Endothelial cell of umbilical vein (primary cell): ENCODE results near the gene C19orf44.

Experiments used
- EZH2 ChIP-seq: IDR thresholded peaks from 2 replicates; pipeline ENCODE4 v1.6.1; 2012; ENCODE audit warnings: borderline replicate concordance, low read depth, mild to moderate bottlenecking, moderate library complexity, low read length, inconsistent platforms; ENCODE audit not compliant: severe bottlenecking
- JUN ChIP-seq: IDR thresholded peaks from 2 replicates; pipeline ENCODE4 v1.6.1; 2011; ENCODE audit warnings: borderline replicate concordance, low read depth; ENCODE audit not compliant: insufficient read length, insufficient read depth
- POLR2A ChIP-seq: IDR thresholded peaks from 2 replicates; pipeline ENCODE4 v1.6.1; 2012; ENCODE audit warnings: low read depth, mild to moderate bottlenecking, control low read depth, low read length
- POLR2AphosphoS5 ChIP-seq: IDR thresholded peaks from 2 replicates; pipeline ENCODE4 v1.6.1; 2012; ENCODE audit warnings: low read depth, mild to moderate bottlenecking, control low read depth, low read length, moderate library complexity; ENCODE audit not compliant: insufficient read depth
- TF ChIP-seq, protein P1 (sequence below), 2 donors: IDR thresholded peaks; 1 replicate in 1 of 2; 2 replicates in 1 of 2; pipeline ENCODE4 v1.5.1; 2011; ENCODE audit warnings: low read length in 2 of 2, mild to moderate bottlenecking in 2 of 2, moderate library complexity in 2 of 2, control low read depth in 1 of 2, inconsistent platforms in 1 of 2, low read depth in 1 of 2; ENCODE audit not compliant: insufficient read depth in 1 of 2; ENCODE audit errors: extremely low read depth in 1 of 2
- TF ChIP-seq, protein P2 (sequence below): IDR thresholded peaks from 2 replicates; pipeline ENCODE4 v1.6.1; 2011; ENCODE audit not compliant: insufficient read depth, insufficient read length

DNA sequence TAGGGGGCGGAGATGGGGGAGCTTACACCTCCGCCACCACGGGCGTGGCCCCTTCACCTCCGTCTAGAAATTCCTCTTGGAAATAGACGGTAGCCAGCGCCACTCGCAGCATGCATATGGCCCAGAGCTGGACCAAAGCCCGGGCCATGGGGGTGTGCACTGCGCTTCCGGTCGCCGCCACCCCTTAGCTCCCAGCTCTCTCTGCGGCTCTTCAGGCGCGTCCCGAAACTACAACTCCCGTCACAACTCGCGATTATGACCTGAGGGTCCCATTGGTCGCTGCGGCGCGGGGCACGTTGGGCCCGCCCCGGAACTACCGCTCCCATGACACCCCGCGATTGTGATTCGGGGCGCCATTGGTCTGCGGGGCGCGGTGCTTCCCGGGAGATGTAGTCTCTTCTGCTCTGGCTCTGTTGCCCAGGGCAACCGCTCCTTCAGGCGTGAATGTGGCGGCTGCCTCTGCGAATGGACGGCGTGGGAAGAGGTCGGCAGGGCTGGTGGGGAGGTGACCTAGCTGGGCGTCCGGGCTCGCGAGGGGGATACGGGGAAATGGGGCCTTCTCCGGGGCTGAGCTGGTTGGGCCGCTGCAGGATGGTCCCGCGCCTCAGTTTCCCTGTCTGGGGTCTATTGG lies at the start of gene C19orf44, which contains the start of gene CALR3:
- no peak for TF ChIP-seq EZH2
- TF ChIP-seq, protein P1, sequence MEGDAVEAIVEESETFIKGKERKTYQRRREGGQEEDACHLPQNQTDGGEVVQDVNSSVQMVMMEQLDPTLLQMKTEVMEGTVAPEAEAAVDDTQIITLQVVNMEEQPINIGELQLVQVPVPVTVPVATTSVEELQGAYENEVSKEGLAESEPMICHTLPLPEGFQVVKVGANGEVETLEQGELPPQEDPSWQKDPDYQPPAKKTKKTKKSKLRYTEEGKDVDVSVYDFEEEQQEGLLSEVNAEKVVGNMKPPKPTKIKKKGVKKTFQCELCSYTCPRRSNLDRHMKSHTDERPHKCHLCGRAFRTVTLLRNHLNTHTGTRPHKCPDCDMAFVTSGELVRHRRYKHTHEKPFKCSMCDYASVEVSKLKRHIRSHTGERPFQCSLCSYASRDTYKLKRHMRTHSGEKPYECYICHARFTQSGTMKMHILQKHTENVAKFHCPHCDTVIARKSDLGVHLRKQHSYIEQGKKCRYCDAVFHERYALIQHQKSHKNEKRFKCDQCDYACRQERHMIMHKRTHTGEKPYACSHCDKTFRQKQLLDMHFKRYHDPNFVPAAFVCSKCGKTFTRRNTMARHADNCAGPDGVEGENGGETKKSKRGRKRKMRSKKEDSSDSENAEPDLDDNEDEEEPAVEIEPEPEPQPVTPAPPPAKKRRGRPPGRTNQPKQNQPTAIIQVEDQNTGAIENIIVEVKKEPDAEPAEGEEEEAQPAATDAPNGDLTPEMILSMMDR (IDR thresholded peaks at IDR 0.05; ENCODE audit: extremely low read depth in 1 of 2, insufficient read depth in 1 of 2, low read depth in 1 of 2, low read length in 2 of 2), result no peak
- TF ChIP-seq POLR2A, result peak; percentile 71
- TF ChIP-seq JUN, result no peak
- no peak for TF ChIP-seq POLR2AphosphoS5
- TF ChIP-seq, protein P2, sequence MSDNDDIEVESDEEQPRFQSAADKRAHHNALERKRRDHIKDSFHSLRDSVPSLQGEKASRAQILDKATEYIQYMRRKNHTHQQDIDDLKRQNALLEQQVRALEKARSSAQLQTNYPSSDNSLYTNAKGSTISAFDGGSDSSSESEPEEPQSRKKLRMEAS, result peak; percentile 2
